NCI-H1436 (cell line): Measurements from ENCODE around the gene HDAC4.

Experiments
- DNase-seq: peaks from one replicate; lab custom pipeline; 2025; lab: John Stamatoyannopoulos, UW

Gene HDAC4

GRCh38 chr2:239216614-239217273 is 184.1 kb downstream of the HDAC4 start:
- DNase-seq = no peak

- DNase-seq = no peak
Observed at GRCh38 chr2:239215988-239216613, 184.7 kb downstream of the HDAC4 start.

- no peak for DNase-seq
Observed at GRCh38 chr2:239215136-239215925, 185.5 kb downstream of the HDAC4 start.

- no peak for DNase-seq
Observed at GRCh38 chr2:239214725-239215124, 186.1 kb downstream of the HDAC4 start.

- DNase-seq = no peak
Observed at GRCh38 chr2:239213643-239214101, 187.1 kb downstream of the HDAC4 start.

GRCh38 chr2:239212929-239213642 is 187.7 kb downstream of the HDAC4 start:
- DNase-seq = no peak

GRCh38 chr2:239212121-239212928 is 188.5 kb downstream of the HDAC4 start:
- DNase-seq = no peak

GRCh38 chr2:239211396-239212094 is 189.3 kb downstream of the HDAC4 start:
- no peak for DNase-seq

- DNase-seq = no peak
Observed at GRCh38 chr2:239209783-239210182, 191.0 kb downstream of the HDAC4 start.

- peak; percentile 48 for DNase-seq
Observed at GRCh38 chr2:239208465-239209180, 192.2 kb downstream of the HDAC4 start.

GRCh38 chr2:239206851-239207250 is 194.0 kb downstream of the HDAC4 start:
- no peak for DNase-seq

GRCh38 chr2:239206042-239206441 is 194.8 kb downstream of the HDAC4 start:
- no peak for DNase-seq

- DNase-seq = no peak
Observed at GRCh38 chr2:239204876-239205468, 195.8 kb downstream of the HDAC4 start.

GRCh38 chr2:239204136-239204875 is 196.5 kb downstream of the HDAC4 start:
- no peak for DNase-seq

- DNase-seq = no peak
Observed at GRCh38 chr2:239203443-239204135, 197.2 kb downstream of the HDAC4 start.

GRCh38 chr2:239202836-239203235 is 198.0 kb downstream of the HDAC4 start:
- no peak for DNase-seq

GRCh38 chr2:239202343-239202742 is 198.5 kb downstream of the HDAC4 start:
- no peak for DNase-seq

- no peak for DNase-seq
Observed at GRCh38 chr2:239201884-239202283, 198.9 kb downstream of the HDAC4 start.

- DNase-seq = no peak
Observed at GRCh38 chr2:239201531-239201876, 199.3 kb downstream of the HDAC4 start.
